Occipital lobe (tissue), 2 donors: Measurements from ENCODE around the gene SCIMP. TPM values are rescaled to one million over a fixed set of nuclear protein-coding genes. Genes with fewer than 3 reads are reported as not detected.
"Not testable (repeated sequence)": the region's sequence is repeated elsewhere in the genome, so short reads cannot be mapped to it uniquely, and the experiment has no call there.

Experiments
- DNase-seq: peaks from one replicate; lab custom pipeline; 2025; lab: John Stamatoyannopoulos, UW
- total RNA-seq: library from RNA; depleted of rRNA; stranded (reverse); fragments of >200 nt; gene quantifications from one replicate; pipeline ENCODE4 v1.2.3, GENCODE V29; 2014

The SCIMP gene
- 0.16 TPM for total RNA-seq

DNA sequence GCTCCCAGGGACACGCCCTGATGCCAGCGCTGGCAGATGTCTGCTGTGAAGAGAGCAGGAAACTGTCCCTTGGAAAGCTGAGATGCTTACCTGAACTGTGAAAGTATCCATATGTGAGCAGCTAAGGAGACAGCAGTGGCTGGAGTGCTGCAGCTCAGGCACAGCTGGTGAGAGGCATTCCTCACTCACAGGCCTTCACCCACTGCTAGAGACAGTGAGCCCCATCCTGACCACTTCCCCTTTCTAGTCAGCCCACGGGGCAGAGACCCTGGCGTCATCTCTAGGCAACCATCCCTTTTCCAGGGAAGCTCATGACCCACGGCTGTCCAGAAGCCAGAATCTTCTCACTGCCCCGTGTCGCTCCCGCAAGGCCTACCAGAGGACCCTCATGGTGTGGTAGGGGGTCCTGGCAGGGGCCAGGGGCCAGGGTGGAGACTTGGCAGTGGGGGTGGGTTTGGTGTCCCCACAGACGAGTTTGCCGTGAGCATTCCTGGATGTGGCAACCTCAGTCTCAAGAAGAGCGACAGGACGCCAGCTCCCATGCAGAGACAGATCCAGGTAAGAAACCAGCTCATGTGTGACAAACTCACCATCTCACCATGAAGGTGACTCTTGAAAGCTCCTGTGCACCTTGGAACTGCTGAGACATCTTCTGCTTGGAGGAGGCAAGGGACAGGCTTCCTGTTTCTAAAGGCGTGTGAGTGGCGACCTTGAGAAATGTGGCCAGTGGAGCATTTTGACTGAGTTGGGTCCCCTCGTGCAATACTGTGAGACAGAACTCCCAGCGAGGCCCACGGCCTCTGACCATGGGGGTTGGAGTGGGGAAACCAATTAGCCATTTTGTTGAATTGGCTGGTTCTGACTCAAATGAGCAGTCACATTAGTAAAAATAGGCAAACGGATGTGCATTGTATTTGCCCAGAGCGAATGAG, at the start of gene SCIMP:
SCIMP (minus strand) TSS at position 216 of the 932 bp plus-strand sequence; CDS start at position 111, 105 bp downstream.
- DNase-seq: no peak

DNA sequence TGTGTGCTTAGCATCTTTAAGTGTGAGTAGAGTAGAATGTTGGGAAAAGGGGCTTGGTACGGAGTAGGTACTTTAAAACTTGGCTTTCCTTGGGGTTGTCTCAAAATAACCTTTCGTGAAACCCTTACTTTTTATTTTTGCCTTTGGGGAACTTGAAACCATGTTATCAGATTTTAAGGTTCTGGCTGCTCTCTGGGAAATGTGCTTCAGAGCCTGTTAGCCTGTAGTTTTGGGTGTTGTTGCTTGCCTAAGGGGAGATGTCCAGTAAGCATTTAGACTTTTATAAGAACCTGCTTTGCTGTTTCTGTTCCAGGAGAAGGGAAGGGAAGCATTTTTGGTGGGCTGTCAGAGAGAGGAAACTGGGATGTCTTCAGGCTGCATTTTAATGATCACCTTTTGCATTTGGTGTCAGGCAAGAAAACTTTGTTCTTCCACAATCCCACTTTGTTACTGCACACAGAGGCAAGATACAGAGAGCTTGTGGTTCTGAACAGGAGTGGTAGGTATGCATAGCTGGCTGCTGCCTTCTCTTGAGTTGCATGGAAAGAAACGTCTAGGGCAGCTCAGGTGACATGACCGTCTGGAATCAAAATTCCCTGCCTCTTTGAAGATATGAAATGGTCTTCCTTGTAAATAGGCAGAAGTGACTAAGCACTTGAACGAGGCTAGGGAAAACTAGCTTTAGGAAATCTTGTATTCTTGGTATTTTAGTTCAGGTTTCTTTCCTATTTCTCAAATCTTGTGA, 49.1 kb upstream of the SCIMP start:
- DNase-seq: no peak

DNA sequence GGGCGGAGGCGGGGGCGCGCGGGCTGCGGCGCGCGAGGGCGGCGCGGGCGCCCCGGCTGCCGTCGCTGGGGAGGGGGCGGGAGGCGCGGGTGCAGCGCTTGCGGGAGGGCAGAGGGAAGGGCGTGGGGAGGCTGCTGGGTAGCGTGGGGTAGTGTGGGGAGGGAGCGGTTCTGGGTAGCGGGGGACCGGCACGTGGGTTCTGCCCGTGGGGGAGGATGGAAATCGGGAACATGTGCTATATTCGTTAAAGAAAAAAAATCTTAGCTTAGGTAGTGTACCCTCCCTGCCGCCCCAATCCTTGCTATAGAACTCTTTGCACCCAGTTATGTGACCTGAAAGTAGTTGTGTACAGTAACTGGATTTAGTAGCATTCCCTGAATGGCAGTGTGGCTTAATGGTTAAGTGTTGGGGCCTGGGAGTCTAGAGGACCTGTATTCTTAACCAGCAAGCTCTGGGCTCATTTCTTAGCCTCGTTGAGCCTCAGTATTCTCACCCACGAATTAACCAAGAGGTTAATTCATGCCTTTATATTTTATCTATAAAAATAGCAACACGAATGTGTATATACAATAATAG, 48.1 kb upstream of the SCIMP start:
- DNase-seq: peak; percentile 9

DNA sequence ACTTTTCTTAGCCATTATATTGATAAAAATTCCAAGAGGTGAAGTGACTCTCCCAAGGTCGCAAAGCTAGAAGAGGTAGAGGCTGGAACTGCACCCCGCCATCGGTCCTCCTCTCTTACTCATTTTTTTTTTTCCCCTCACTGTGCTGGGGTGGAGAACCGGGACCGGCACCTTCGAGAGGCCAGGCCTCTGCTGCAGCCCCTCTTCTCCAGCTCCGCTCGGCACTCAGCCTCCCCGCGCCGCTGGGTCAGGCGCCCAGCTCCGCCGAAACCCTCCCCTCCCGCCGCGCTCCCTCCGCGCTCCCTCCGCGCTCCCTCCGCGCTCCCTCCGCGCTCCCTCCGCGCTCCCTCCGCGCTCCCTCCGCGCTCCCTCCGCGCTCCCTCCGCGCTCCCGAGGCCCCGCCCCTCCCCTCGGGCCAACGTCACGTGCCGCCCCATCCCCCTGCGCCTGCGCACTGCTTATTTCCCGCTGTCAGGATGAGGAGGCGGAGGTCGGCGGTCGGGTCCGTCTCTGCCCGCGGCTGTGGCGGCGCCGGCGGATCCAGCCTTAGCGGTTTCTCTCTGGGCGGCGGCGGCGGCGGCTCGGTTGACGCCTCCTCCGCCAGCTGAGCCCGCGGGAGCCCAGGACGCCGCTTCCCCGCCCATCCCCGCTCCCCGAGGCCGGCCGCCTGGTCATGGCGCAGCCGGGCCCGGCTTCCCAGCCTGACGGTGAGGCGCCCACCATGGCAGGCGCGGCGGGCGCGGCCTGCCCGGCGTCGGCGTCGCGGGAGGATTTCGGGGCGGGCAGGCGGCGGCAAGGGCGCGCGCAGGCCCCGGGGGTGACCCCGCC, 47.4 kb upstream of the SCIMP start, which contains the start of gene RABEP1:
RABEP1 (plus strand) TSS at position 471 of the 828 bp plus-strand sequence; CDS start at position 674, 203 bp downstream.
- peak; percentile 85 for DNase-seq

DNA sequence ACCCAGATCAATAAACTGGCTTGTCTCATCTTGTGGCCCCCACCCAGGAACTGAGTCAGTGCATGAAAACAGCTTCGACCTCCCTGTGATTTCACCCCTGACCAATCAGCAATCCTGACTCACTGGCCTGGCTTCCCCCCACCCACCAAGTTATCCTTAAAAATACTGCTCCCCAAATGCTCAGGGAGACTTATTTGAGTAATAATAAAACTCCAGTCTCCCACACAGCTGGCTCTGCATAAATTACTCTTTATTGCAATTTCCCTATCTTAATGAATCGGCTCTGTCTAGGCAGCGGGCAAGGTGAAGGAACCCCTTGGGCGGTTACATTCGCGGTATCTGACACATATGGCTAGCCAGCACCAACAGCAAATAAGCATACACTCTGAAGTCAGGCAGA, 37.7 kb upstream of the SCIMP start:
- no peak for DNase-seq

DNA sequence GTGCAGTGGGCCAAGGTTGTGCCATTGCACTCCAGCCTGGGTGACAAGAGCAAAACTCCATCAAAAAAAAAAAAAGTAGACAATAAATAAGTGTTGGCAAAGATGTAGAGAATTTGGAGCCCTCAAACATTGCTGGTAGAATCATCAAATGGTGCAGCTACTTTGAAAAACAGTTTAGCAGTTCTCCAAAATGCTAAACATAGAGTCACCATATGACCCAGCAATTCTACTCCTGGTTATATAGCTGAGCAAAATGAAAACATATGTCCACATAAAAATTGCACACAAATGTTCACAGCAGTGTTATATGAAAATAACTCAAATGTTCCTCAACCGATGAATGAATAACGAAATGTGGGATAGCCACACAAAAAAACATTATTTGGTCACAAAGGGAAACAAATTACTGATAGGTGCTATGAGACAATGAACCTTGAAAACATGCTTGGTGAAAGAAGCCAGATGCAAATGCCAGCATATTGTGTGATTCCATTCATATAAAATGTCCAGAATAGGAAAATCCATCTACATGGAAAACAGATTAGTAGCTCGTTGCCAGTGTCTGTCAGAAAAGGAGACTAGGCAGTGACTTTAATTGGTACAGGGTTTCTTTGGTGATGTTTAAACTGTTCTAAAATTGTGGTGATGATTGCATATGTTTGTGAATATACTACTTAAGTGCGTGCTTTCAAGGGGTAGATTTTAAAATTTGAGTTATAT, 34.7 kb upstream of the SCIMP start:
- DNase-seq: no peak

DNA sequence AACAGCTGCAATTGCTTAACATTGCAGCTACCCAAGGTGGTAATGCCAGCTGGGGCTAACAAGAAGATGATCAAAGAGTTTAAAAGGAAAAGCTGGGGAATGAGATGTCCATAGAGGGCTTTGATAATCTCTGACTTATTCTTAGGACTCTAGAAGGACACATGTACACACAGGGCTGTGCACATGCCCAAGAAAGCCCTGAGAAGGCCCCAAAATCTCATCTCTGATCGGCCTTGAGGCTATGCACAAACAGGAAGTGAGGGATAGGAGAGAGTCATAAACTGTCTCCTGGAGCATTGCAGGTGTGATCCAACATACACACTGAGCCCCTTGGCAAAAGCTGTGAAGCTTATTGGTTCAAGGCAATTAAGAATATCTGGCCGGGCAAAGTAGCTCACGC, 30.2 kb upstream of the SCIMP start:
- no peak for DNase-seq

DNA sequence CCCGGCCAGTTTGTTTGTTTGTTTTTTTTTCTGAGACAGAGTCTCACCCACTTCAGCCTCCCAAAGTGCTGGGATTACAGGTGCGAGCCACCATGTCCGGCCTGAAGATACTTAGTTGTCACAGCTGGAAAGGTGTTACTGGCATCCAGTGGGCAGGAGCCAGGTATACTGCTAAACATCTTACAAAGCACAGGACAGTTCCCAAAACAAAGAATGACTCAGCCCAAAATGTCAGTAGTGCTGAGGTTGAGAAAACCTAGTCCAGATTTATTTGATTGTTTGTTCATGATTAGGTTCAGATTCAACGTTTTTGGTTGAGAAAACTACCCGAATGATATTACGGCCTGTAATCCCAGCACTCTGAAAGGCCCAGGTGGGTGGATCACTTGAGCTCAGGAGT, 28.8 kb upstream of the SCIMP start:
- DNase-seq: no peak

DNA sequence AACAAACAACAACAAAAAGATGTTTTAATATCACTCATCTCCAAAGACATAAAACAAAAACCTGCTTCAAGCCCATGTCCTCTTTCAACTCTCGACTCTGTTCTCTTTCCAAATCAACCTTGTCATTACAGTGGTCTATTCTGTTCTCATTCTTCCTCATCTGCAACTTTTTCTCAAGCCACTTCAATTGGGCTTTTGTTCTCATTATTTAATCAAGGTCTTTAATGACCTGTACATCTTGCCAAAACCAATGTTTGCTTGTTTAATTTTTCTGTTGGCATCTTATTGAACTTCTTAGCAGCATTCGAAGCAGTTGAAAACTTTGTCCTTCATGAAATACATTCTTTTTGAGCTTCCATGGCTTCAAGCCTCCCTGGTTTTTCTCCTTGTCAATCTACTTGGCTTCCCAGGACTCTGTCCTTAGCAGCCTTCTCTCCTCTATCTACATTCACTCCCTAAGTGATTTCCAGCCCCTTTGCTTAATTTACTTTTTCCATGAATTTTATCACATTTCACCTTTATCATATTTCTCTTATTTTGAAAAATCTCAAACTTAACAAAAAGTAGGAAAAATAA, 27.8 kb upstream of the SCIMP start:
- no peak for DNase-seq

DNA sequence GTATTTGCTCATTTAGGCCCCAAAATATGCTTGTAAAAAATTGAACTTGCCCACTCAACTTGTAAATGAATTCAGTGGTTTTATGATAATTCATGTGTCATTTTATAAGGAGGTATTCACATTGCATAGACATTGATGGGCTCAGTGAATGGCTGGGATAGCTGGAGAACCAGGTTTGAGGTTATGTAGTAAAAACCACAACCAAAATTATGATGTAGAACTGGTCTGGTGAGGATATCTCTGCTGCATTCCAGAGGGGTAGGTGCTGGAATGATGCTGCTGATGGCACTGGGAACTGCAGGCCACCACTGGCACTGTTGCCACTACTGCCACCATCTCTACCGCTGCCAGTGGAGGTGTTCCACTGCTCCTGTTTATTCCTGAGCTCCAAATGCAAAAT, 25.9 kb upstream of the SCIMP start:
- no peak for DNase-seq

DNA sequence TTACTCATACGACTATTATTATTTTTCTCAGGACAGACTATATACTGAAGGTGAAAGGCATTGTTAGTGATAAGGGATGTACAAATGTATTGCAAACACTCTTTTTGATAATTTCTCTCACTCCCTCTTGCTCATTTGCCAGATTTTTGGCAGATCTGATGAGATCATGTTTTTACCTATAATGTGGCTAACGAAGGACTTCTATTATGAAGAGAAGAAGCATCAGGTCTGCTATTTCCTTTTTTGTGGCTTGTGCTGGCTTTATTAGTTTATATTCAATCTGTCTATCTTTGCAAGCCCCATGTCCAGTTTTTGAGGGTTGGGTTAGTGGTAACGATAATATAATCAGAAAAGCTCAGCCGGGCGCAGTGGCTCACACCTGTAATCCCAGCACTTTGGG, 22.5 kb upstream of the SCIMP start:
- DNase-seq: no peak

DNA sequence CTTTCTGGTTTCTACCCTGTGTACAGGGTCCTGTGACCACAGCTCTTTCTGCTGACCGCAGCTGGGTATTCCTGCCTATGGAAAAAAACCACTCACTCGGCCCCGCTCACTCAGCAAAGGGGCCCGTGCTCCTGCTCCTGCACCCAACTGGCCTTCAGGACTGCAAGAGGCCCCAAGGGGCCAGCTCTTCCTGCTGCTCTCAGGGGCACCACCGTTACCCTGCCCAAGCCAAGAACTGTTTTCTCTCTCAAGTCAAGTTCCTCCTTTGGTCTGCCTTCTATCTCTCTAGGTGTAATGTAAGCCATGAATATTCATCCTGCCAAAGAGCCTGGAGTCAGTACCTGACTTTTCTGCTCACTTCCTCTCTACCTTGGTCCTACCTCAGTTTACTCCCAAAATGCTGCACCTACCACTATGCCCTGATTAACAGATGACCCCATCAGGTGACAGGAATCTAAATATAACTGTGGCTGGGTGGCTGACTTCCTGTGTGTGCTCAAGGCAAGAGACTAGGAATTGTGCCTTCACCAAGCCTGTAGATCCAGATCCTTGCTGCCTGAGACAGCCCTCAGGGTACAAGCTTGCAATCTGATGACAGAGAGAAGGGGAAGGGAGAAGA, 20.4 kb upstream of the SCIMP start:
- DNase-seq: no peak

DNA sequence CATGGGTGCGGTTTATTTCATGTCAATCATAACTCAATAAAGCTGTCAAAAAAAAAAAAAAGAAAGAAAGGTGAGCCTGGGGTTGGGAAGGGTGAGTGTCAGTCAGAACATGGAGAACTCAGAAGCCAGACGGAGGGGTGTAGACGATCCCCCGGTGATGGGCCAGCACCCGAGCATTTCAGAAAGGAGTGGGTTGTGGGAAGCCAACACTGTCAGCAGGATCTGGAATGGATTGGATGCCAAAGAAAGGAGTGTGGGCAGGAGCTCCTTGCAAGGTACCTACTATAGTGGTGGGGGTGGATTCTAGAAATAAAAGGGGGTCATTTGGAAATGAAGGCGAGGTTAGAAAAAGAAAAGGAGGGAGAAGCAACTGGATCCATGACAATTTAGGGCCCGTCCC, 19.8 kb upstream of the SCIMP start:
- DNase-seq: no peak

DNA sequence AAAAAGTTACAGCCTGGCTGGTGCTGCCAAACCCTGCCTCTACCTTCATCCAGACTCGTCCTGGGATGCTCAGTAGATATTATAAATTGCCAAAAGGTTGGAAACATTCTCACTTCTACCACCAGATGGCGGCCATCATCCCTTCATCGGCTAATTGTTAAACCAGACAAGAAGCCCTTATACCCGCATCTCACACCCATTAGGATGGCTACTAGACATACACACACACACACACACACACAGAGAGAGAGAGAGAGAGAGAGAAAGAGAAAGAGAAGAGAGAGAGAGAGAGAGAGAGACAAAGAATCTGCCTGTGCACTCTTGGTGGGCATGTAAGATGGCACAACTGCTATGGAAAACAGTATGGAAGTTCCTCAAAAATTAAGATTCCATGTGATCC, 15.0 kb upstream of the SCIMP start:
- DNase-seq: peak; percentile 58

DNA sequence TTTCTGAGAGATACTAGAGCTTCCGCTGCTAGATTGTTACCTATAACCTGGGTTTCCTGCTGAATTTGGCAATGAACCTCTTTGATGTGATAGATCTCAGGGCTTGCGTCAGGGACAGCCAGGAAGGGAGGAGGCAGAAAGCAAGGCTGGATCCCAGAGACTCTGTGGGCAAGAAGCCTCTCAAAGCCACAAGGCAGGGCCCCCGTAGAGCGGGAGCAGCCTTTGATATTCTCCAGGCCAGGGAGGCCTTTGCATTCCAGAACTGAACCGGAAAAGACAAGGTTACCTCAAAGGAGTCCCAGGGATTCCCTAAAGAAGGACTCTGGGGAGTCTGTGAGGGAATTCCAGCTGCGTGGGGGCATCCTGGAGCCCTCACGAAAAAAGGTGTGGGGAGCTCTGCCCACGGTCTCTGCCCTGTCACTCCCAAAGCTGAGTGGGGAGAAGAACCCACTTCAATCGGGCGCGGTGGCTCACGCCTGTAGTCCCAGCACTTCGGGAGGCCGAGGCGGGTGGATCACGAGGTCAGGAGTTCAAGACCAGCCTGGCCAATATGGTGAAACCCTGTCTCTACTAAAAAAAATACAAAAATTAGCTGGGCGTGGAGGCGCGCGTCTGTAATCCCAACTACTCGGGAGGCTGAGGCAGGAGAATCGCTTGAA, 14.3 kb upstream of the SCIMP start:
- no peak for DNase-seq

DNA sequence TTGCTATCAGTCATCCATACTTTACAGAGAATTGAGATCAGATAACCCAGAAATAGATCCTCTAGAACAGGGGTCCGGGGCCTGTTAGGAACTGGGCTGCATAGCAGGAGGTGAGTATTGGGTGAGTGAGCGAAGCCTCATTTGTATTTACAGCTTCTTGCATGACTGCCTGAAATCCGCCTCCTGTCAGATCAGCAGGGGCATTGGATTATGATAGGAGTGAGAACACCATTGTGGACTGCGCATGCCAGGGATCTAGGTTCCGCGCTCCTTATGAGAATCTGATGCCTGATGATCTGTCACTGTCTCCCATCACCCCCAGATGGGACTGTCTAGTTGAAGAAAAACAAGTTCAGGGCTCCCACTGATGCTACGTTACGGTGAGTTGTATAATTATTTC, 13.0 kb upstream of the SCIMP start:
- DNase-seq: no peak

DNA sequence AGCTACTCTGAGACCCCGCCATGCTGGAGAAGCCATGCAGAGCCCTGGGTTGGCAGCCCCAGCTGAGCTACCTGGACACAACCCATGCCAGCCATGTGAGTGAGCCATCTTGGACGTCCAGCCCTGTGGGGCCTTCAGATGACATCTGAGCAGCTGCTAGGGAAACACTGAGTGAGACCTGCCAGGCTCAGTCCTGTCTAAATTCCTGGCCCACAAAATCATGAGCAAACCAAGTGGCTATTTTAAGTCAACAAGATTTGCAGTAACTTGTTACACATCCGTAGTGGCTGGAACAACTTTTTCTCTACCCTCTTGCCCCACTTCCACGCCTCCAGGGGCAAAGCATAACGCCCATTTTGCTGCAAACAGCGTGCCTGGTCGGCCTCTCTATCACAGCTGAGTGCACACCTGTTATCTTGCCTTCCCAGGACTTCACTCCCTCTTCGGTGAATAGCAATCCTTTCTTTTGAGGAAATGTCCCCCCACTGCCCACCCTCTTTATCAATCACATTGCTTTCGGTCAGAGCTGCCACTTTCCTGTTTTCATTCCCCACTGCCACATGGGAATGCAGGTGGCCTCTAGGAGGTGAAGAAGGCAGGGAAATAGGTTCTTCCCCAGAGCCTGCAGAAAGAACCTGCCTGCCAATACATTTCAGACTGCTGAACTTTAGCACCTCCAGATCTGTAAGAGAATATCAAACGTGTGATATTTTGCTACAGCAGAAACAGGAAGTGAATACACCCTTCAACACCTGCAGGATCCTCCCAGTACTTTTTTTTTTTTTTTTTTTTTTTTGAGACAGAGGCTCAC, 7.4 kb upstream of the SCIMP start:
- DNase-seq: no peak

DNA sequence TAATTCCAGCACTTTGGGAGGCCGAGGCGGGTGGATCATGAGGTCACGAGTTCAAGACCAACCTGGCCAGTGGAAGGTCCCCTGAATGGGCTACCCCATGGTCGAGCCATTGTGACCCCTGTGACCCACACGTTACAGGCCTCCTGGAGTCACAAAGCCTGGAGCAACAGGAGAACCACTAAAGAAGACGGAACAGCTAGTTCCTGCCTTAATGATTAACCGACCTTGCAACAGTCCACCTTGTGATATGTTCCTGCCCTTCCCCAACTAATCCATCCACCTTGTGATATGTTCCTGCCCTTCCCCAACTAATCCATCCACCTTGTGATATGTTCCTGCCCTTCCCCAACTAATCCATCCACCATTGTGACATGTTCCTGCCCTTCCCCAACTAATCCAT, 5.1 kb upstream of the SCIMP start:
- not testable (repeated sequence) for DNase-seq
